ENCODE results near the gene COL23A1.

Gene COL23A1

GRCh38 chr5:178590141-178590923, at the start of gene COL23A1:
Gene COL23A1, minus strand, starts transcription at chr5:178590393.
- no peak for DNase-seq (ENCODE audit: low read depth, low spot score)

GRCh38 chr5:178637356-178638074, 47.3 kb upstream of the COL23A1 start:
- no peak for DNase-seq (ENCODE audit: low read depth, low spot score)

- no peak for DNase-seq (ENCODE audit: low read depth, low spot score)
Measured at GRCh38 chr5:178632285-178632684, 42.1 kb upstream of the COL23A1 start.

GRCh38 chr5:178630951-178631350, 40.8 kb upstream of the COL23A1 start:
- no peak for DNase-seq (ENCODE audit: low read depth, low spot score)

- no peak for DNase-seq (ENCODE audit: low read depth, low spot score)
Measured at GRCh38 chr5:178630475-178630930, 40.3 kb upstream of the COL23A1 start.

- no peak for DNase-seq (ENCODE audit: low read depth, low spot score)
Measured at GRCh38 chr5:178627259-178627598, 37.0 kb upstream of the COL23A1 start.

- DNase-seq (ENCODE audit: low read depth, low spot score) = peak; percentile 68
Measured at GRCh38 chr5:178626484-178627258, 36.5 kb upstream of the COL23A1 start, which contains the start of gene CLK4. Gene CLK4, minus strand, starts transcription at chr5:178627050. Its CDS starts 3,634 bp downstream, at chr5:178623416.

- DNase-seq (ENCODE audit: low read depth, low spot score) = no peak
Measured at GRCh38 chr5:178625679-178626483, 35.7 kb upstream of the COL23A1 start.

GRCh38 chr5:178624631-178625546, 34.7 kb upstream of the COL23A1 start:
- DNase-seq (ENCODE audit: low read depth, low spot score) = no peak

- no peak for DNase-seq (ENCODE audit: low read depth, low spot score)
Measured at GRCh38 chr5:178622679-178623247, 32.6 kb upstream of the COL23A1 start.

GRCh38 chr5:178619390-178619789, 29.2 kb upstream of the COL23A1 start:
- no peak for DNase-seq (ENCODE audit: low read depth, low spot score)

GRCh38 chr5:178612299-178612698, 22.1 kb upstream of the COL23A1 start:
- DNase-seq (ENCODE audit: low read depth, low spot score) = no peak

- no peak for DNase-seq (ENCODE audit: low read depth, low spot score)
Measured at GRCh38 chr5:178606269-178606668, 16.1 kb upstream of the COL23A1 start.

- DNase-seq (ENCODE audit: low read depth, low spot score) = no peak
Measured at GRCh38 chr5:178605788-178606187, 15.6 kb upstream of the COL23A1 start.

- DNase-seq (ENCODE audit: low read depth, low spot score) = no peak
Measured at GRCh38 chr5:178602752-178603151, 12.6 kb upstream of the COL23A1 start.

GRCh38 chr5:178595750-178596149, 5.6 kb upstream of the COL23A1 start:
- DNase-seq (ENCODE audit: low read depth, low spot score) = no peak

GRCh38 chr5:178595150-178595549, 5.0 kb upstream of the COL23A1 start:
- DNase-seq (ENCODE audit: low read depth, low spot score) = no peak

GRCh38 chr5:178590924-178591423, 781 bp upstream of the COL23A1 start:
- DNase-seq (ENCODE audit: low read depth, low spot score) = no peak

Measured in iPS DF 19.7 (cell line).